Measurements from ENCODE around the gene COL9A3.

The COL9A3 gene

DNA sequence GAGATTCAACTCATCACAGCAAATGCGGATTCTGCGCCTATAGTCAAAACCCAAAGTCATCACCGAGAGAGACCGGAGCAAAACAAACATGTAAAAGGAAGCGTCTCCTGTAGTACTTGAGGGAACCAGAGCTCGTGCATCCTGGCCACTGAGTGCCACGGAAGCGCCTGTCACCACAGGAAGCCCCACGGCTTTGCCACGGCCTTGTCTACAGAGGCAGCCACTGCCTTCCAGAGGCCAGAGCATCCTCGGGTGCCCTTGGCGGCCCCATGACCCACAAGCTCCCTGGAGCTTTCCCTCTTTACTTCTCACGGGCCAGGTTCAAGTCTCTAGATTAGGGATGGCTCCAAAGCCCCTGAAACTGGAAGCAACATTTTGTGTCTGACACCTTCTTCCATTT lies 37.3 kb downstream of the COL9A3 start:
- Histone ChIP-seq H3K27me3 (replicated peaks; ENCODE audit: insufficient read depth, low read length) (no peaks in the 10 kb centered on the region), H3K9ac (ENCODE audit: low read length) (no peak overlapping the region), H3F3A (ENCODE audit: insufficient read depth, low read length) (peaks cover 2% of the 10 kb centered on the region; the same call in 1 of the 2 replicates), H2AFZ (ENCODE audit: low read length) (no peak overlapping the region), H4K20me1 (ENCODE audit: insufficient read depth, low read length) (no peaks in the 10 kb centered on the region), H3K36me3 (replicated peaks; ENCODE audit: insufficient read depth, low read length) (no peaks in the 10 kb centered on the region), H3K4me3 (ENCODE audit: low read length) (no peak overlapping the region), H3K4me2 (ENCODE audit: low read depth, low read length) (no peak overlapping the region), H3K27ac (ENCODE audit: low read length) (no peak overlapping the region), H3K9me2 (replicated peaks; ENCODE audit: insufficient read depth, low read length) (no peaks in the 10 kb centered on the region), H3K4me1 (ENCODE audit: low read length) (no peaks in the 10 kb centered on the region), H3K9me3 (replicated peaks; ENCODE audit: insufficient read depth, low read length) (no peaks in the 10 kb centered on the region), H3K79me2 (ENCODE audit: low read length) (no peaks in the 10 kb centered on the region)
- no peak for DNase-seq
- TF ChIP-seq CTCF (IDR thresholded peaks at IDR 0.05; ENCODE audit: low read length) (no peak), EZH2 (optimal IDR thresholded peaks at IDR 0.05; ENCODE audit: low read depth, low read length) (no peak), EZH2phosphoT487 (IDR thresholded peaks at IDR 0.05; ENCODE audit: low read length) (no peak)

GRCh38 chr20:62855120-62855519 lies 38.3 kb downstream of the COL9A3 start:
- Histone ChIP-seq H3F3A (ENCODE audit: insufficient read depth, low read length) (no peaks in the 10 kb centered on the region), H3K36me3 (replicated peaks; ENCODE audit: insufficient read depth, low read length) (no peaks in the 10 kb centered on the region), H3K27ac (ENCODE audit: low read length) (no peak overlapping the region), H3K4me2 (ENCODE audit: low read depth, low read length) (no peak overlapping the region), H3K4me1 (ENCODE audit: low read length) (no peaks in the 10 kb centered on the region), H4K20me1 (ENCODE audit: insufficient read depth, low read length) (no peaks in the 10 kb centered on the region), H3K4me3 (ENCODE audit: low read length) (no peak overlapping the region), H3K9me2 (replicated peaks; ENCODE audit: insufficient read depth, low read length) (no peaks in the 10 kb centered on the region), H3K9me3 (replicated peaks; ENCODE audit: insufficient read depth, low read length) (no peaks in the 10 kb centered on the region), H3K79me2 (ENCODE audit: low read length) (peaks cover 3% of the 10 kb centered on the region; the same call in 1 of the 2 replicates), H3K9ac (ENCODE audit: low read length) (no peak overlapping the region), H3K27me3 (replicated peaks; ENCODE audit: insufficient read depth, low read length) (no peaks in the 10 kb centered on the region), H2AFZ (ENCODE audit: low read length) (no peak overlapping the region)
- DNase-seq, result no peak
- TF ChIP-seq EZH2phosphoT487 (IDR thresholded peaks at IDR 0.05; ENCODE audit: low read length), result no peak

DNA sequence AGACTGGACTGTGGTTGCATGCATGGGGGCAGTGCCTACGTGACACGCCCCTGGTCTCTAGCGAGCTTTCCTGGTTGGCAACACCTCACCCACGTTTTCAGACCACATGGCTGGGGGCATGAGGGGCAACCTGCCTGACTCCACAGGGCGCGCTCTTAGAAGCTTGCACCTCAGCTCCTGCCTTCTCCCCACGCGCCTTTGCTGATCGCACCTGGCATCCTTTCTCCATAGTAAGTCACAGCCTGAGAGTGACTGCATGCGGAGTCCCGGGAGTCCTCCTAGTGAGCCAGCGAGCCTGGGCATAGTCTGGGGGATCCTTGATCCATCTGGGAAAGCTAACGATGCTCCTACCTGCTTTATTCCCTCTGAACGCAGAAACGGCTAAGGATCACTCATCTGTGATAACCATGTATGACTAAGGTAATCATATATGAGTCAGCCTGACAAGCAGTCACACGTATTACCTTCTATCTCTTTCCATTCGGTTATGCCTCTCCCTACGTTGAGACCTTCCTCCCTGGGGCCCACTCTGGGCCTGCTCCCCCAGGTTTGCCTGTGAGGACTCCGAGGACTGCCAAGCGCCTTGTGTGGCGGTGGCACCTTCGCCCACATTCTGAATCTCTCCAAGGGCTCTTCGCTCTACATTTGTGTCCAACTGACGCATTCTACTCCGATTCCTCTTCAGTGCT lies 40.2 kb downstream of the COL9A3 start:
- TF ChIP-seq EZH2 (optimal IDR thresholded peaks at IDR 0.05; ENCODE audit: low read depth, low read length) (no peak), CTCF (IDR thresholded peaks at IDR 0.05; ENCODE audit: low read length) (no peak), EZH2phosphoT487 (IDR thresholded peaks at IDR 0.05; ENCODE audit: low read length) (no peak)
- Histone ChIP-seq H3K79me2 (ENCODE audit: low read length) (peaks cover 9% of the 10 kb centered on the region), H2AFZ (ENCODE audit: low read length) (no peak overlapping the region), H3K9me3 (replicated peaks; ENCODE audit: insufficient read depth, low read length) (no peaks in the 10 kb centered on the region), H3K9ac (ENCODE audit: low read length) (no peak overlapping the region), H3K4me3 (ENCODE audit: low read length) (no peak overlapping the region), H3K36me3 (replicated peaks; ENCODE audit: insufficient read depth, low read length) (no peaks in the 10 kb centered on the region), H3K9me2 (replicated peaks; ENCODE audit: insufficient read depth, low read length) (no peaks in the 10 kb centered on the region), H3K4me1 (ENCODE audit: low read length) (peaks cover 2% of the 10 kb centered on the region; the same call in 1 of the 2 replicates), H3K27me3 (replicated peaks; ENCODE audit: insufficient read depth, low read length) (no peaks in the 10 kb centered on the region), H3F3A (ENCODE audit: insufficient read depth, low read length) (no peaks in the 10 kb centered on the region), H3K4me2 (ENCODE audit: low read depth, low read length) (no peak overlapping the region), H4K20me1 (ENCODE audit: insufficient read depth, low read length) (no peaks in the 10 kb centered on the region), H3K27ac (ENCODE audit: low read length) (no peak overlapping the region)
- no peak for DNase-seq

All from MM.1S (cell line).